Daoy (cell line): ENCODE results near the gene ADARB1. TPM values are rescaled to one million over a fixed set of nuclear protein-coding genes. Genes with fewer than 3 reads are reported as not detected.

Experiments
- DNase-seq: peaks from one replicate; pipeline ENCODE4 v3.0.0-alpha.2; 2015; ENCODE audit warnings: low read depth
- total RNA-seq: library from RNA; depleted of rRNA; stranded (reverse); fragments of >200 nt; shearing (Covaris generic); gene quantifications from 2 replicates; pipeline ENCODE4 v1.2.3, GENCODE V29; 2014

The ADARB1 gene
- total RNA-seq, 1 experiment from 2014 or later, result 4.7 TPM

- DNase-seq, result no peak
Measured at GRCh38 chr21:45225041-45225740, 150.8 kb downstream of the ADARB1 start.

GRCh38 chr21:45225741-45226327 is 151.5 kb downstream of the ADARB1 start:
- no peak for DNase-seq

- DNase-seq, result no peak
Measured at GRCh38 chr21:45226540-45227326, 152.4 kb downstream of the ADARB1 start.

- no peak for DNase-seq
Measured at GRCh38 chr21:45227735-45228134, 153.4 kb downstream of the ADARB1 start.

GRCh38 chr21:45228171-45228641 is 153.8 kb downstream of the ADARB1 start:
- peak; percentile 96 for DNase-seq

GRCh38 chr21:45228656-45229240 is 154.4 kb downstream of the ADARB1 start:
- DNase-seq, result peak; percentile 39

- no peak for DNase-seq
Measured at GRCh38 chr21:45231705-45232104, 157.3 kb downstream of the ADARB1 start.

- DNase-seq, result no peak
Measured at GRCh38 chr21:45234127-45234526, 159.7 kb downstream of the ADARB1 start.

- no peak for DNase-seq
Measured at GRCh38 chr21:45234965-45235364, 160.6 kb downstream of the ADARB1 start.

- DNase-seq, result no peak
Measured at GRCh38 chr21:45235488-45235887, 161.1 kb downstream of the ADARB1 start.

GRCh38 chr21:45236481-45236880 is 162.1 kb downstream of the ADARB1 start:
- DNase-seq, result no peak

- DNase-seq, result no peak
Measured at GRCh38 chr21:45237401-45237800, 163.0 kb downstream of the ADARB1 start.

GRCh38 chr21:45241357-45241756 is 167.0 kb downstream of the ADARB1 start:
- no peak for DNase-seq

- DNase-seq, result no peak
Measured at GRCh38 chr21:45243603-45244002, 169.2 kb downstream of the ADARB1 start.

- DNase-seq, result no peak
Measured at GRCh38 chr21:45244799-45245340, 170.5 kb downstream of the ADARB1 start.

- DNase-seq, result no peak
Measured at GRCh38 chr21:45246386-45247320, 172.3 kb downstream of the ADARB1 start.

GRCh38 chr21:45248301-45248892 is 174.0 kb downstream of the ADARB1 start:
- no peak for DNase-seq

GRCh38 chr21:45248893-45249381 is 174.6 kb downstream of the ADARB1 start:
- DNase-seq, result peak; percentile 31

GRCh38 chr21:45249626-45250025 is 175.2 kb downstream of the ADARB1 start:
- DNase-seq, result no peak

- DNase-seq, result no peak
Measured at GRCh38 chr21:45250272-45250671, 175.9 kb downstream of the ADARB1 start.
